Activated CD8-positive, alpha-beta memory T cell treated with anti-CD3 and anti-CD28 coated beads for 24 hours (primary cell): ENCODE measurements around the gene HPCAL1.
A peak's percentile ranks its signal among the peaks of the same experiment; 100 is the strongest.

Experiments used
- DNase-seq: peaks from one replicate; pipeline ENCODE4 v3.0.0-alpha.2; 2020

Gene HPCAL1

GRCh38 chr2:10269711-10270610 lies 32.7 kb upstream of the HPCAL1 start:
- DNase-seq, result peak; percentile 53

GRCh38 chr2:10271509-10271908 lies 31.2 kb upstream of the HPCAL1 start:
- DNase-seq, result peak; percentile 38

- peak; percentile 35 for DNase-seq
Measured at GRCh38 chr2:10271946-10272345, 30.8 kb upstream of the HPCAL1 start.

GRCh38 chr2:10272464-10272863 lies 30.2 kb upstream of the HPCAL1 start:
- DNase-seq, result no peak

- DNase-seq, result no peak
Measured at GRCh38 chr2:10273215-10274175, 29.2 kb upstream of the HPCAL1 start.

- no peak for DNase-seq
Measured at GRCh38 chr2:10274376-10274775, 28.3 kb upstream of the HPCAL1 start.

- DNase-seq, result no peak
Measured at GRCh38 chr2:10274983-10275802, 27.5 kb upstream of the HPCAL1 start.

- no peak for DNase-seq
Measured at GRCh38 chr2:10276481-10277292, 26.0 kb upstream of the HPCAL1 start.

GRCh38 chr2:10277293-10278028 lies 25.2 kb upstream of the HPCAL1 start:
- DNase-seq, result no peak

- DNase-seq, result no peak
Measured at GRCh38 chr2:10278029-10278762, 24.5 kb upstream of the HPCAL1 start.

- DNase-seq, result no peak
Measured at GRCh38 chr2:10278763-10279471, 23.8 kb upstream of the HPCAL1 start.

- no peak for DNase-seq
Measured at GRCh38 chr2:10279472-10279870, 23.2 kb upstream of the HPCAL1 start.

GRCh38 chr2:10279946-10280463 lies 22.7 kb upstream of the HPCAL1 start:
- DNase-seq, result no peak

GRCh38 chr2:10281891-10282290 lies 20.8 kb upstream of the HPCAL1 start:
- no peak for DNase-seq

- DNase-seq, result no peak
Measured at GRCh38 chr2:10282611-10283105, 20.0 kb upstream of the HPCAL1 start.

GRCh38 chr2:10283106-10284062 lies 19.3 kb upstream of the HPCAL1 start:
- no peak for DNase-seq

GRCh38 chr2:10284108-10284870 lies 18.4 kb upstream of the HPCAL1 start:
- no peak for DNase-seq
